ENCODE results near the gene CLMN.
"Not testable (repeated sequence)": the region's sequence is repeated elsewhere in the genome, so short reads cannot be mapped to it uniquely, and the experiment has no call there.

The CLMN gene

DNA sequence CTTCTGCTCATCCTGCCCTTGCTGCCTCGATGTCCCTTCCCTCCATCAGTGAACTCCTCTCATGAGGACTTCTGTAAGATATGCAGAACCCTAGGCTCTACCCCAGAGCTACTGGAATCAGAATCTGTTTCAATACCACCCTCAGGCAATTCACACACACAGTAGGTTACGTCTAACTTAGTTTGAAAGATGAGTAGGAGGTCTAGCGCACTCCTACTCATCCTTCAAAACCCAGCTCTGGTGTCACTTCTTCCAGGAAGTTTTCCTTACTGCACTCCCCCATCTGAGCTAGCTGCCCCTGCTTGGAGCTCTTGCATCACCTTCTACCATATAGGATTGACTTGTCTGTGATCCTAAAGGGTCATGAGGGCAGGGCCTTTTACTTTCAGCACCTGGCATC lies 105.9 kb downstream of the CLMN start:
- no peak for DNase-seq

DNA sequence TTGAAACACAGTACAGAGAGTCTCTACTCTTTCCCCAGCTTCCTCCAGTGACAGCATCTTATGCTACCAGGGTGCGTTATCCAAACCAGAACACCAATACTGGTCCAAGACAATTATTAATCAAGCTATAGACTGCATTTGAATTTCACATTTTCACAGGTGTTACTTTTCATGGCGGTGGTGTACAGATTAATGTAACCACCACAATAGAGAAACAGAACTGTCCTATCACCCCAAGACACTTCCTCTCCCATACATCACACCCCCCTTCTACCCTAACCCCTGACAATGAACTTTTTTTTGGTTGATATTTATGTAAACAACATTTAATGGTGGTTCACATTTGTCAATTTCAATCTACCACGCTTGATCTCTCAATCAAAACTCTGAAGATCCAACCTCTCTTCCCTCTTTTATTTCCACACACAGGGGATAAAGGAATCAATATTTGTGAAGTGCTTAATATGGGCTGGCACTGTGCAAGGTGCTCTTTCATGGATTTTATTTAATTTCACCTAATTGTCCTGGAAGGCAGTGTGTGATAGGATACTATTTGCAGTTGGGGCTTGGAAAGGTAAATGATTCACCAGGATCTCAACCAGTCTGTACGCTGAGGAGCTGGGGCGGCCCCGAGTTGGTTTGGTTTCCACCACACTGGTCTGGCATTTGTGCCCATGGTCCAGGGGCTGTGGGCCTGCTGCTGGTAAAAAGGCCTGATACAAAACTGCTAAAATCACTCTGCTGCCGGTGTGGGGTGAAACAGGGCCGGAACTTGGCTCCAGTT lies 107.8 kb downstream of the CLMN start:
- DNase-seq = no peak

DNA sequence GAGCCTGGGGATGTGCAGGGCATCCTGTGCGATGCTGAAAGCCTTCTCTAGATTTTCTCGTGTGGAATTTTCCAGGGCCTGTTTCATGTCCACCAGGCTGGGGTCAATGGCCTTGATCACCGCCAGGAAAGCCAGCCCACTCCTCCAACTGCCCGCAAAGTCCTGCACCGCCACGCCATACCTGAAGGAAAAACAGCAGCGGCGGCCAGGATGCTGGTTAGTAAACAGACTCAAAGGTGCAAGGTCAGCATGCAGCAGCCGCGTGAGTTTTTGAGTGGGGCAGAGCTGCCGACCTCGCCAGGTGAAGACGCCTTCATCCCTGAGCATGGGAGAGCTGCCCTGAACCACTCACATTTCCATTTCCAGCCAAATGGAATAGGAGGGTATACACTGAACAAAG lies 109.0 kb downstream of the CLMN start:
- DNase-seq = no peak

DNA sequence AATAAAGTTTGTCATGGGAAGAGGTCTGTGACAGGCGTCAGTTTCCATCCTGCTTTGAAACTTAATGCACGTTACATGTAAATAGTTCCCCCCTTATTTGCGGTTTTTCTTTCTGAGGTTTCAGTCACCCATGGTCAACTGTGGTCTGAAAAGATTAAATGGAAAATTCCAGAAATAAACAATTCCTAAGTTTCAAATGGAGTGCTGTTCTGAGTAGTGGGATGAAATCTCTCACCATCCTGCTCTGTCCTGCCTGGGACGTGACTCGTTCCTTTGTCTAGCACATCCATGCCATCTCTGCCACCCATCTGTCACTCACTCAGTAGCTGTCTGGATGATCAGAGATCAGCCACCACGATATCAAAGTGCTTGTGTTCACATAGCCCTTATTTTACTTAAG lies 111.1 kb downstream of the CLMN start:
- no peak for DNase-seq

DNA sequence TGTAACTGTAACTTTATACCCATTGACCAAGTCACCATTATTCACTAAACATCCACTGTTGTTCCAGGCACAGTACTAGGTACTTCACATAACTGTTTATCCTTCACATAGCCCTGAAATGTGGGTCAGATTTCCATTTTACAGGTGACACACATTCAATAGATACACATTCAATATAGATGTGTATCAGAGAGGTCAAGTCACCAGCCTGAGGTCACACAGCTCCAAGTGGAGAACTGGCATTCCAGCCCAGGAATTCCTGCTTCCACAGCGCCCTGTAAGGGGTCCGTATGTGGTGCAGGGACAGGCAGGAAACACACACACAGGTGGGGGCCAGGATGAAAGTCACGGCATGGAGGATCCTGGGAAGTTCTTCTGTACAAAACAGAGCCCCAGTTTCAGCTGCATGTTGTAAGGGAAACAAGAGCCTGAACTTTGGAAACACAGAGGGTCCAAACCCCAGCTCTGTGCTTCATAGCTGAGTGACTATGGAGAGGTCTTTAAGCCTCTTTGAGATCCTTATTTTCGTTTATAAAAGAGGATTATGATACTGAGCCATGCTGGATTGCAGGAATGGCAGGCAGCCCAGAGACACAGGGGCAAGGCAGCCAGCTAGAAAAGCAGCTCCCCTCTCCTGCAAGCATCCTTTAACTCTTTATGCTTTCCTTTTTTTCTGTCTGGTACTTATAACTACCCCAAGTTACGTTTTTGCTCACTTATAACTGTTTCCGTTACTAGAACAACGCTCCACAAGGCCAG lies 112.1 kb downstream of the CLMN start:
- no peak for DNase-seq

DNA sequence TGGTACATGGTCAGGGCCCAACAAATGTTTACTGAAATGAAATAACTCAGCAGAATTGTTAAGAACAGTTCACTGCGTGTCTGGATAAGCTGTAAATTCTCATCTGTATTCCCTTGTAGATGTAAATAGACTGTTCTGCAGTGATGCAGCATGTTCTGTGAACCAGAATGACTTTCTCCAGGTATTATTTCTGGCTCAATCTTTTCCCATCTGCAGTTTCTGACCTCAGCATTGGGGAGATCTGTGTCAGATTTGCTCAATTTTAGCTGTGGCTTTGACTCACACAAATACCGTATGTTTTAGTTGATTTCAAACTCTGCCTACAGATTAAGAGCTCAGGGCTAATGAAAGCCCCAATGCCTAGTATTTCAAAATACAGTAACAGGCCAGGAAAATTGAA lies 113.2 kb downstream of the CLMN start:
- DNase-seq = no peak

DNA sequence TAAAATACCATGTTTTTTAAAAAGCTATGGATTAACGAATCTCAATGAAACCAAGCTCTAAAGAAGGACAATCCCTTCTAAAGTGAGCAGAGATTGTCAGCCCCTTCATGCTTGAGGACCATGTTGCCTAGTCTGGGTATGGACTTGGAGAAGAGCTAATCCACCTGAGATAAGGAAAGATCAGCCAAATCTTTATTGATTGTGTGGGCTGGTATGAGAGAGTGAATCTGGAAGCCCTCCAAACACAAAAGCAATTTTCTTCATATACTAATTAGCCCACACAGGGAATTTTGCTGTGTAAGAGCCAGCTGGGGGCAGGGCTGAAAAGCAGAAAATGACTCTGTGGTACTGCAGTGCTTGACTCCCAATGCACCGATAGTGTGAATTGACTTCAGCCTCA lies 115.0 kb downstream of the CLMN start:
- no peak for DNase-seq

DNA sequence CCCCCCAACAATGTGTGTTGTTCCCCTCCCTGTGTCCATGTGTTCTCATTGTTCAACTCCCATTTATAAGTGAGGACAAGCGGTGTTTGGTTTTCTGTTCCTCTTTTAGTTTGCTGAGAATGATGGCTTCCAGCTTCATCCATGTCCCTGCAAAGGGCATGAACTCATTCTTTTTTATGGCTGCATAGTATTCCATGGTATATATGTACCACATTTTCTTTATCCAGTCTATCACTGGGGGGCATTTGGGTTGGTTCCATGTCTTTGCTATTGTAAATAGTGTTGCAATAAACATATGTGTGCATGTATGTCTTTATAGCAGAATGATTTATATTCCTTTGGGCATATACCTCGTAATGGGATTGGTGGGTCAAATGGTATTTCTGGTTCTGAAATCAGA lies 118.0 kb downstream of the CLMN start:
- not testable (repeated sequence) for DNase-seq

DNA sequence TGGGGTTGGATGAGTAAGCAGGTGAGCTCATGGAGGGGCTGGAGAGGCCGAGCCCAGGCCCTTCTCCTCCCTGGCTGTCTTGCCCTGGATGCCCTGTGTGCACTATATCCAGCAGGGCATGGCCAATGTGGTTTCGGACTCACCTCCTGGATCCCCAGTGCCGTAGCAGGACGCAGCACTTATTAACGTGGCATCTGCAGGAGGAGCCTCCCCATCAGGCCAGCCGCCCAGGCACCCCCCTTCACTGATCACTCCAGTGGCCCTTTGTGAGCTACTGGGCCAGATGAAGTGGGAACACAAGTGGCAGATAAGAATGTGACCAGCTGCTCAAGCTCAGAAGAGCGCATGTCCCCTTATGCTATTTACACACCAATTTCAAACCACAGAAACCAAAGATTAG lies 119.3 kb downstream of the CLMN start:
- DNase-seq = no peak

DNA sequence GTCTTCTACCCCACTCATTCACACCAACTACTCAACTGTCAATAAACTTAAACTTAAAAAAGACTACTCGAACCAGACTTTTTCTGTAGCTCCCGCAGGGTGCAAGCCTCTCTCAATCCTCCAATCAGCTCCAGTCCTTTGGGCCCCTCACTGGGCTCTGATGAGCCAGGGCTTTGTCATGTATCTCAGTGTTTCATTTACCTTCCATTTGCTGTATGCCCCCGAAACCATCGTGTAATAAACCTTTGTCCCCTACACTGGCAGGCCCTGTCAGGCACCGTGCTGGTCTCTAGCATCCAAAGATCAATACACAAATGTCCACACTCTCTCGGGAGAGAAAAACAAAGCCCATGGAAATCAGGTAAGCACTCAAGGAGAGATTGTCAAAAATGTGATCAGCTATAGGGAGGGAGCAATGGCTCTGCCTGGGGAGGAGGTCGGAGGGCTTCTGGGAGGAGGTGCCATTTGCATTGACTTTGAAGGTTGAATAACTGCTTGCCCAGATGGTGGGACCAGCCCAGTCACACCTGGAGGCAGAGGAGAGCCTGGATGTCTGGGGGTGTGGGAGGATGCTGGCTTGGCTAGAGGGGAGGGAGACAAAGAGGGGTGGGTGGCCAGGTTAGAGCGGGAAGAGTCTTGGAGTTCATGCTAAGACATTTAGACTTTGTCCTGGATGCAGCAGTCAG lies 120.3 kb downstream of the CLMN start:
- DNase-seq = no peak

DNA sequence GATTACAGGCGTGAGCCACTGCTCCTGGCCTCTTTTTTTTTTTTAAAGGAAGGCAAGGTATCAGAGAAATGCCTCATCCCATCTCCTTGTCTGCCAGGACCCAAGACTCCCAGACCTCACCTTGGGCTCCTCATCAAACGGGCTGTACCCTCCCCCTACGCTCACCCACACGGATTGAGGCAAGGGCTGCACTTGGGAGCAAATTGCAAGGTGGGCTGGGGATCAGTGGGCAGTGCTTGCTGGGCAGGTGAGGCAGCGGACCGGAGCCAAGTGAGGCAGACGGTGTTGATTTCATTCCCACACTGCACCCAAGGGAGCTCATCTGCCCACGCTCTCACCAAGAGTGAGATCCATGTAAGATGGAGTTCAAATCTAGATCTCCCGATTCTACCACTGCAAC lies 121.4 kb downstream of the CLMN start:
- DNase-seq = no peak

DNA sequence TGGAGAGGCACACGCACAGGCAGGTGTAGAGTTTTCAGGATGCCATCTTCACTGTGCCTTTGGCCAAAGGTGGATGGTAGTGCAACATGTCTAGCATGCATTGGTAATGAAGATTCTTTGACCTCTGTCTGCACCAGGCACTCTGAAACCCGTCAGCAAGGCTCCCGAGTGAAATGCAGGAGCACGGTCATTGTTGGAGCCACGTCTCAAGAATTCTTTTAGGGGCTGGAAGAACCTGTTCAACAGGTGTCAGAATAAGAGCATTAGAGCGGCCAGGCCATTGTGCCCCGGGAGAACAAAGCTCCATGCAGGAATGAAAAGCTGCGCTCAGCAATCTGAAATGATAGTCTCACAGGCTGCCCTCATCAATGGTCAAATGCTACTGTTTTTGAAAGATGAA lies 122.2 kb downstream of the CLMN start:
- no peak for DNase-seq

DNA sequence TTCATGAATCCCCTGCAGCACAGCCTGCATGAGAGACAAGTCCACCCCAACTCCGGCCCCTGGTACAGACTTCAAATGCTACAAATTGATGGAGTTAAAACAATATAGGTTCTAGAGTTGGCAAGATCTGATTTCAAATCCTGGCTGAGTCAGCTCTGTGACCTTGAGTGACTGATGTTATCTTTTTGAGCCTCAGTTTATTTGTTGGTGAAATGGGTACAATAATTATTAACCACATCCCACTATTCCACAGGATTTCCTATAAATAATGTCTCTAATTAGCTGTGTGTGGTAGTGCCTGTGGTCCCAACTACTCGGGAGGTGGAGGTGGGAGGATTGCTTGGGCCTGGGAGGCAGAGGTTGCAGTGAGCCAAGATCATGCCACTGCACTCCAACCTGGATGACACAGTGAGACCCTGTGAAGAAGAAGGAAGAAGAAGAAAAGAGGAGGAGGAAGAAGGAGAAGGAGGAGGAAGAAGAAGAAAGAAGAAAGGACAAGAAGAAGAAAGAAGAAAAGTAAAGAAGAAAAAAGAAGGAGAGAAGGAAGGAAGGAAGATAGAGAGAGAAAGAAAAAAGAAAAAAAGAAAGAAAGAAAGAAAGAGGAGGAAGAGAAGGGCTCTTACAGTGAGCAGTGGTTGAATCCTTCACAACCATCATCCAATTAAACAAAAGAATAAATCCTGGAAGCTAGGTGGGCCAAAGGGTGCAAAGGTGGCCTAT lies 122.7 kb downstream of the CLMN start:
- no peak for DNase-seq

DNA sequence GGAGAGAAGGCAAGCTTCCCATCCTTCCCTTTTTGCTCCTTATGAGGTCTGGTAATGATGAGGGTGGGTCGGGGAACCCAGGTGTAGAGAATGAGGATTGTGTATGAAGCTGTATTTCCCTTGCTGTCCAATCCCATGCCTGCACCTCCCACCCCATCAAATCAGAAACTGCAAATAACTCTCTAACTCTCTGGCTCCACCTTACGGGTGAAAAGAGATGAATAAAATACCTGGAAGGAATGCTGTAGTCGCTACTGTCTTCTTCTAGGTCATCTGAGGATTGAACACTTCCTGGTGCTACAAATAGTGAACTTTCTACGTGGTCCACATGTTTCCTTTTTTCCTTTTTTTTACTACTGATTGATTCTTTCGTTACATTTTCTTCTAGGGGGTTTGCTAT lies 123.4 kb downstream of the CLMN start:
- no peak for DNase-seq

DNA sequence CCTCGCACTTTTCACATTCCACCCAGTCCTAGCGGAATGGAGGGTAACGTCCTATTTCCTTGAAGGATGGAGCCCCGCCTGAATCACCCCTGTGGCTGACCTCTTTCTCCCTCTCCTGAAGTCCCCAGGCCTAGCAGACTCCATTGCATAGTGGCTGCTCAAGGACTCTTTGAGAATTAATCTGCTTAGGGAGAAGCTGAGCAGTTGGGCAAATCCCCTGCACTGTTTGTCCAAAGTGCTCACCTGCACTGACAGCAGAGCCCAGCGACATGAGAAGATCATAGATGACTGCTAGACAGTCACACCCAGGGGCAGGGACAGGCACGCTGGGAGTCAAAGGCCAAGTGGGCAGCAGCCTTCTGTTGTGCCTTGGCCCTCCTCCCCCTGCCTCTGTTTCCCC lies 124.7 kb downstream of the CLMN start:
- no peak for DNase-seq

DNA sequence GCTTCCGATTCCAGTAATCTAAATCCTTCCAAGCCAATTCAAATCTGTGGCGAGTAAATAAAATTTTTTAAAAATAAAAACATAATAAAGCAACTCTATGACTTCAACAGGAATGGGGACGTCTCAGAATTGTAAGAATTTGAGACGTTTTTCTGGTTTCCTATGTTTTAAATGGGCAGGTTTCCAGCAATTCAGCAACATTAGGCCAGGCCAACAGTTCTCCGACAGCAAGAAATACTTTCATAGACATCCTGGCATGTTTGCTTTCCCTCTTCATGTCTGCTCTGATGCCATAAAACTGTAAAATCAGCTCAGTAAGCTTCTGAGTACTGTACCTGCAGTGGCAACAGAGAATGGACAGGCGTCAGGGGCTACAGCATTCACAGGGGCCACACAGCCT lies 126.6 kb downstream of the CLMN start:
- no peak for DNase-seq

DNA sequence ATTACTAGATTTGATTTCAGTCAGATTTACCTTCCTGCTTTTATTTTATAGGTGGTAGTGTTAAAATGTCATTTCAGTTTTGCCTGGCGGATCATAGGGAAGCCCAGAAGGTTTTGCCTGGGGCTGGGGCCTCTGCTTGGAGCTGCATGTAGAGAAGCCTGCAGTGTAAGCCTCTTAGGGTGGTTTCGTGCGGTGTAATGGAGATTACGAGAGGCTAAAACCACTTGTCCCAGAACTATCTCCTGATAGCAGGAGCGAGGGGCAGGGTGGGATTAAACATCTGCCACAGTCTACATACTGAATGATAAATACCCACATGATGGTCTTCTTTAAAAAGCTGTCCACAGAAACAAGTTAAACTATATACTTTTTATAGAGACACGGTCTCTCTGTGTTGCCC lies 127.4 kb downstream of the CLMN start:
- no peak for DNase-seq

DNA sequence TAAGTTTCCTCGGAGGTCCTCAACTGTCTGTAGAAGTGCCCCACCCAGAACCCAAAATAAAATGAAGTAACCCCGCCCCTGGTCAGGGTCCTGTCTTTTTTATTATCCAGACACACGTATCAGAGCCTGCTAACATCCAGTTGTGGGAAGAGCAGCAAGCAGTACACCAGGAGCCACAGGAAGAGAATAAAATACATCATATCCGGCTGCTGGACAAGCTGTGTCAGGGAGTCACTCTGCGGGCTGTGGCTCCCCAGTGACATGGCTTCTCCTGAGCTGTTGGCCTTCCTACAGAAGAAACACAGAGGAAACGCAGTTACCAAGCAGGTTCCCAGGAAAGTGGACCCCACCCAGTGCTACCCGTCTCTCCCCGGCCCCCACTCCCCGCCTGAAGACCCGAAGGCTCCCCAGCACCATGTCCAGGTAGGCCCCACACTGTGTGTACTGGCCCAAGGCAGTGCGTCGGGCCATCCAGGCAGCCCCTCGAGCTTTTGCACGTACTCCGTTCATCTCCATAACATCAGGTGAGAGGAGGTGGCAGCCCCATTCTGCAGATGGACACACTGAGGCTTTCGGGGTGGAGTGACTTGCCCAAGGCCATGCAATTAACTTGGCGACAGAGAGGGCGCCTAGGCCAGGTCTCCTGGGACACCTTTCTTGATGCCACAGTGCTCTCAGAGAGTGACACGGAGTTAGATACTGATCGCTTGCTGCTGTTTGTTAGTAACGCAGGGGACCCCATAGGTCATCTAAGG lies 128.1 kb downstream of the CLMN start:
- no peak for DNase-seq

DNA sequence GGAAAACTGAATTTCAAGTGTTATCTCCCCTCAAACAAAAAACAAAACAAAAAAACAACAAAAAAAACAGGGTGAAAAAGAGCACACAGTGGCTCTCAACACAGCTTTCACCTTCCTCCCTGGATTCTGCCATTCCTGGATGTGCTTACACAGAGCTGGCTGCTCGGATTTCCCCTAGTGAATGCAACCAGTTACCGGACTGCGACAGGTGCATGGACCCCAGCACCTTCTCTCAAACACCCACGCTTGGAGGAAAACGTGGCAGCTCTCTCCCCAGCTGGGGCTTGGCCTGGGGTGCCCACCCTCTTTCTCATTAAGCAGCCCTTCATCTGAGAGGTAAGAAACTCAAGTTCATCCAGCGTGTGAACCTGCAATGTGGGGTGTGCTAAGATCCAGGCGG lies 128.9 kb downstream of the CLMN start:
- DNase-seq = no peak

DNA sequence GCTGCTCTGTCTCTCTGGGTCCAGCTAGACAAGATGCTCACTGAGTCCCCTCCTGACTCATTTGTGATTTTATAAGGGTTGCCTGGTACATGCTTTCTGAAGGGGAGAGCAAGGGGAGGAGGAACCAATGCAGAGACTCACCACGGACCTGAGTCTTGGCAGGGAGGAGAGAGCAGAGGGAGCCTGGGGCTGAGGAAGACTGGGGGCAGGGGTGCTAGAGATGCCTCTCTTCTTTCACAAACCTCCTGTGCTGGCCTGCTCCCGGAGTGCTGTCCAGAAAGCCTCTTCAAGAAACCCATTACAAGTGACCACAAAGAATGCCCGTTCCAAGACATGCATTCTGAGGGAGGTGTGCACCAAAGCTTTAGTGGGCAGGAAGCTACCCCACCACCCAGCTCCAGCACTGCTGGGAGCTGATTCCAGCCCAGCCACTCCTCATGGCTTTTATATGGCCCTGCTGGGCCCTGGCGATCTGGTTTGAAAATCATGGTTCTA lies 129.3 kb downstream of the CLMN start:
- DNase-seq = no peak

DNA sequence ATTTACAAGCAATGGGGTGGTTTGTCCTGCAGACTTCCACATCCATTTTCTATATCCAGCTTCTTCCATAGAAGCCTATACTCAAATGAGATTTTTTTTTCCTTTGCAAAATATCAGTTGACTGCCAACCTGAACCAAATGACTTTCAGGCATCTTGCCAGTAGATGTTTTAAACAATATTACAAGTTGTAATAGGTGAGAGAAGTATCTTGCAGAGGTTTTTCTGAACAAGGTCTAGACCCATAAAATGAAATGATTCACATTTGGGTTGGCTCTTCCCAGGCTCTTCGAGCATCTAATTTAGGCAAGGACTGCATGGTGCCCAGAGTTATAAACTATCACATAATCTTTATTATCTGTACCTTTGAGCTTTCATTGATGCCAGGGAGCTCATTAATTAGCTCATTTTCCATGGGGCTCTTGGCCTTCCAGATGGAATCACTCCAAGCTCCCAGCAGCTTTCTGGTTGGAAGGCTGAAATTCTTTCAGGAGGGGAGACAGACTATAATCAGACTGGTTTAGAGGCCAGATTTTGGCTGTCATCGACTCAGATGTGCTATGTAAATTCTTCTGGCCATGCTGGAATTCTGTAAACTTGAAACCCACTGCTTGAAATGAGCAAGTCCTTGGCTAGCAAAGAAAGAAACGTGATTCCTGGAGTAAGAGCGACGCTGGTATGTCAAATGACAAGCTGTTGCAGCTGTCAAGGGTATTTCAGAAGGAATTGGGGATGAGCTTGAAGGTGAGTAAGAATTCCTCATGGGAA lies 130.2 kb downstream of the CLMN start:
- no peak for DNase-seq

DNA sequence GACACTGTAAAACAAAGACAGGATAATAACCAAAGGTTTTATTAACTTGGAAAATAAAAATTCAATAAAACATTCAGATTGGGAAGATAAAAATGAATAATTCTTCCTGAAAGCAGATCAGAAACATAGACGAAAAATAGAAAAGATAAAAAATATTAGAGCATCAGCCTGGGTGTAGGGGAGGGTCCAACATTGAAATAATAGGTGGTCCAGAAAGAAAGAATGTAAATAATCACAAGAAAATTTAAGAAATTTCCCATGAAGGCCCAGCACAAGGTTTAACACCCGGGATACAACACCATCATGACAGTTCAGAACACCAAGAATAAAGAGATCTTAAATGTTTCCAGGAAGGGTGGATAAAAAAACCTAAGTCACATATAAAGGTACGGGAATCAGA lies 131.3 kb downstream of the CLMN start:
- no peak for DNase-seq

Measured in activated CD4-positive, alpha-beta T cell treated with anti-CD3 and anti-CD28 coated beads, Interleukin-2, amount 50 U/mL, for 4 hours (primary cell).